GM12872 (cell line): ENCODE data around the gene NBPF10.
"Not testable (repeated sequence)": the region's sequence is repeated elsewhere in the genome, so short reads cannot be mapped to it uniquely, and the experiment has no call there.

Experiments used
- TF ChIP-seq, protein P1 (sequence below): IDR thresholded peaks from 3 replicates; pipeline ENCODE4 v1.5.1; 2011; ENCODE audit warnings: low read depth, mild to moderate bottlenecking, low read length, moderate library complexity; ENCODE audit not compliant: insufficient read depth

NBPF10 gene, protein sequence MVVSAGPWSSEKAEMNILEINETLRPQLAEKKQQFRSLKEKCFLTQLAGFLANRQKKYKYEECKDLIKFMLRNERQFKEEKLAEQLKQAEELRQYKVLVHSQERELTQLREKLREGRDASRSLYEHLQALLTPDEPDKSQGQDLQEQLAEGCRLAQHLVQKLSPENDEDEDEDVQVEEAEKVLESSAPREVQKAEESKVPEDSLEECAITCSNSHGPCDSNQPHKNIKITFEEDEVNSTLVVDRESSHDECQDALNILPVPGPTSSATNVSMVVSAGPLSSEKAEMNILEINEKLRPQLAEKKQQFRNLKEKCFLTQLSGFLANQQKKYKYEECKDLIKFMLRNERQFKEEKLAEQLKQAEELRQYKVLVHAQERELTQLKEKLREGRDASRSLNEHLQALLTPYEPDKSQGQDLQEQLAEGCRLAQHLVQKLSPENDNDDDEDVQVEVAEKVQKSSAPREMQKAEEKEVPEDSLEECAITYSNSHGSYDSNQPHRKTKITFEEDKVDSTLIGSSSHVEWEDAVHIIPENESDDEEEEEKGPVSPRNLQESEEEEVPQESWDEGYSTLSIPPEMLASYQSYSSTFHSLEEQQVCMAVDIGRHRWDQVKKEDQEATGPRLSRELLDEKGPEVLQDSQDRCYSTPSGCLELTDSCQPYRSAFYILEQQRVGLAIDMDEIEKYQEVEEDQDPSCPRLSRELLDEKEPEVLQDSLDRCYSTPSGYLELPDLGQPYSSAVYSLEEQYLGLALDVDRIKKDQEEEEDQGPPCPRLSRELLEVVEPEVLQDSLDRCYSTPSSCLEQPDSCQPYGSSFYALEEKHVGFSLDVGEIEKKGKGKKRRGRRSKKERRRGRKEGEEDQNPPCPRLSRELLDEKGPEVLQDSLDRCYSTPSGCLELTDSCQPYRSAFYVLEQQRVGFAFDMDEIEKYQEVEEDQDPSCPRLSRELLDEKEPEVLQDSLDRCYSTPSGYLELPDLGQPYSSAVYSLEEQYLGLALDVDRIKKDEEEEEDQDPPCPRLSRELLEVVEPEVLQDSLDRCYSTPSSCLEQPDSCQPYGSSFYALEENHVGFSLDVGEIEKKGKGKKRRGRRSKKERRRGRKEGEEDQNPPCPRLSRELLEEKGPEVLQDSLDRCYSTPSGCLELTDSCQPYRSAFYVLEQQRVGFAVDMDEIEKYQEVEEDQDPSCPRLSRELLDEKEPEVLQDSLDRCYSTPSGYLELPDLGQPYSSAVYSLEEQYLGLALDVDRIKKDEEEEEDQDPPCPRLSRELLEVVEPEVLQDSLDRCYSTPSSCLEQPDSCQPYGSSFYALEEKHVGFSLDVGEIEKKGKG (N-terminal part only)

DNA sequence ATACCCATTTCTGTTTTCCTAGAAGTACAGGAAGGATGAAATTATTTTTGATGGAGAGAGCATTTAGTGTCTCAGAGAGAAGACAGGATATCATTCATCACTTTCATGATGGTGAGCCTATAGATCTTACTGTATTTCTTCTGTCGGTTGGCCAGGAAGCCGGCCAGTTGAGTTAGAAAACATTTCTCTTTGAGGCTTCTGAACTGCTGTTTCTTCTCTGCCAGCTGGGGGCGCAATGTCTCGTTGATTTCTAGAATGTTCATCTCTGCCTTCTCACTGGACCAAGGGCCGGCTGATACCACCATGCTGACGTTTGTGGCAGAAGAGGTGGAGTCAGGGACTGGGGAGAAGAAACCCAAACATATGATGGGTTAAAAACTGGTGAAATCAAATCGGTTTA, at the start of gene NBPF10:
Gene NBPF10 (minus strand): TSS at position 340 of the 400 bp plus-strand sequence. CDS start 35 bp downstream, at position 305.
- TF ChIP-seq, protein P1, sequence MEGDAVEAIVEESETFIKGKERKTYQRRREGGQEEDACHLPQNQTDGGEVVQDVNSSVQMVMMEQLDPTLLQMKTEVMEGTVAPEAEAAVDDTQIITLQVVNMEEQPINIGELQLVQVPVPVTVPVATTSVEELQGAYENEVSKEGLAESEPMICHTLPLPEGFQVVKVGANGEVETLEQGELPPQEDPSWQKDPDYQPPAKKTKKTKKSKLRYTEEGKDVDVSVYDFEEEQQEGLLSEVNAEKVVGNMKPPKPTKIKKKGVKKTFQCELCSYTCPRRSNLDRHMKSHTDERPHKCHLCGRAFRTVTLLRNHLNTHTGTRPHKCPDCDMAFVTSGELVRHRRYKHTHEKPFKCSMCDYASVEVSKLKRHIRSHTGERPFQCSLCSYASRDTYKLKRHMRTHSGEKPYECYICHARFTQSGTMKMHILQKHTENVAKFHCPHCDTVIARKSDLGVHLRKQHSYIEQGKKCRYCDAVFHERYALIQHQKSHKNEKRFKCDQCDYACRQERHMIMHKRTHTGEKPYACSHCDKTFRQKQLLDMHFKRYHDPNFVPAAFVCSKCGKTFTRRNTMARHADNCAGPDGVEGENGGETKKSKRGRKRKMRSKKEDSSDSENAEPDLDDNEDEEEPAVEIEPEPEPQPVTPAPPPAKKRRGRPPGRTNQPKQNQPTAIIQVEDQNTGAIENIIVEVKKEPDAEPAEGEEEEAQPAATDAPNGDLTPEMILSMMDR: not testable (repeated sequence)
